Spleen (tissue), 11 donors: ENCODE measurements around the gene FOXJ2. TPM values are rescaled to one million over a fixed set of nuclear protein-coding genes. Genes with fewer than 3 reads are reported as not detected.

ENCODE experiments used
- DNase-seq: peaks from one replicate; pipeline ENCODE4 v3.0.0-alpha.2; 2020
- H3K27ac ChIP-seq, 8 donors: fragments of 200-600 bp; sonication (generic) in 7 of 8; 1 replicate in 4 of 8; 2 replicates in 4 of 8; pipeline versions ENCODE4 v1.5.0 to v1.8.0; 2016 to 2021; ENCODE audit warnings: inconsistent platforms in 4 of 8, mild to moderate bottlenecking in 4 of 8, moderate library complexity in 1 of 8
- H3K27me3 ChIP-seq, 7 donors: fragments of 200-600 bp; sonication (generic) in 6 of 7; replicated peaks in 1 of 7; 1 replicate in 4 of 7; 2 replicates in 3 of 7; pipeline versions ENCODE4 v1.5.0 to v1.8.0; 2016 to 2021; ENCODE audit warnings: inconsistent platforms in 3 of 7, mild to moderate bottlenecking in 1 of 7
- H3K36me3 ChIP-seq, 6 donors: fragments of 200-600 bp; sonication (generic) in 5 of 6; 1 replicate in 4 of 6; 2 replicates in 2 of 6; pipeline versions ENCODE4 v1.5.0 to v1.8.0; 2016 to 2021; ENCODE audit warnings: inconsistent platforms in 2 of 6
- H3K4me1 ChIP-seq, 6 donors: fragments of 200-600 bp; sonication (generic) in 5 of 6; 1 replicate in 3 of 6; 2 replicates in 3 of 6; pipeline versions ENCODE4 v1.5.0 to v1.8.0; 2016 to 2021; ENCODE audit warnings: inconsistent platforms in 3 of 6
- H3K4me3 ChIP-seq, 8 donors: fragments of 200-600 bp; sonication (generic) in 7 of 8; 1 replicate in 4 of 8; 2 replicates in 4 of 8; pipeline versions ENCODE4 v1.5.0 to v1.8.0; 2016 to 2021; ENCODE audit warnings: inconsistent platforms in 4 of 8, mild to moderate bottlenecking in 4 of 8, moderate library complexity in 2 of 8
- H3K9me3 ChIP-seq, 8 donors: fragments of 200-600 bp; sonication (generic) in 7 of 8; 1 replicate in 4 of 8; 2 replicates in 4 of 8; pipeline versions ENCODE4 v1.5.0 to v1.8.0; 2016 to 2021; ENCODE audit warnings: inconsistent platforms in 4 of 8
- POLR2A ChIP-seq, 3 donors: fragments of 450-650 bp; IDR thresholded peaks; one replicate each; pipeline ENCODE4 v1.5.1; 2017; ENCODE audit warnings: antibody characterized with exemption in 3 of 3, mild to moderate bottlenecking in 1 of 3
- POLR2AphosphoS5 ChIP-seq, 3 donors: sonication (generic); formaldehyde crosslinking; IDR thresholded peaks; one replicate each; pipeline ENCODE4 v1.5.1; 2017; ENCODE audit warnings: antibody characterized with exemption in 3 of 3
- WGBS, 5 donors: extraction: QIAGEN DNeasy Blood & Tissue Kit in 3 of 5; methylation state at CpG; one replicate each; pipeline versions ENCODE4 v1.1.5 to v1.1.7; 2013 to 2018; 5-methylcytosine and 5-hydroxymethylcytosine counted together
- intact Hi-C: fragments of 100-400 bp; cut with DNase I; formaldehyde crosslinking; loops from one replicate; pipeline ENCODE4 v1.15.0; 2023; ENCODE audit warnings: low total_unique reads
- polyA plus RNA-seq, 3 donors: library from polyadenylated mRNA; stranded (reverse); fragments of 200-250 nt; gene quantifications; one replicate each; pipeline ENCODE4 v1.2.1, GENCODE V29; 2013
- total RNA-seq, 7 donors: library from RNA; depleted of rRNA in 3 of 7; stranded (reverse); fragments of >200 nt in 3 of 7; fragmentation: NEBNext Ultra II Directional in 4 of 7; extraction: Animal tissue kit (Norgen Biotek cat#: 25700) in 4 of 7; gene quantifications; one replicate each; pipeline versions ENCODE4 v1.1.0 to v1.2.1, GENCODE V29; 2016 to 2021
- TF ChIP-seq, protein P1 (sequence below), 11 experiments: fragments of 200-600 bp in 7 of 11; fragments of 450-650 bp in 4 of 11; sonication (generic) in 4 of 11; IDR thresholded peaks in 8 of 11; conservative IDR thresholded peaks in 3 of 11; 1 replicate in 7 of 11; 2 replicates in 4 of 11; pipeline versions ENCODE4 v1.4.0 to v1.8.0; 2016 to 2021; ENCODE audit warnings: antibody characterized with exemption in 11 of 11, inconsistent platforms in 4 of 11, mild to moderate bottlenecking in 1 of 11
- donor health status: healthy with polysubstance abuse.
- donor health status: DM: no; HTN: no; CAD: no; lungs with moderate emphysema.
- donor health status: DM: no; HTN: no; CAD: no.
- donor health status: Bipolar disorder and iron deficiency.
- donor health status: healthy.
- donor health status: DM: no; HTN: no; CAD: no.
- donor health status: DM: yes; HTN: yes; CAD: no.

Gene FOXJ2
- total and polyA plus RNA-seq, 10 donors, result 3.7 to 20.9 (median 16.6) TPM

DNA sequence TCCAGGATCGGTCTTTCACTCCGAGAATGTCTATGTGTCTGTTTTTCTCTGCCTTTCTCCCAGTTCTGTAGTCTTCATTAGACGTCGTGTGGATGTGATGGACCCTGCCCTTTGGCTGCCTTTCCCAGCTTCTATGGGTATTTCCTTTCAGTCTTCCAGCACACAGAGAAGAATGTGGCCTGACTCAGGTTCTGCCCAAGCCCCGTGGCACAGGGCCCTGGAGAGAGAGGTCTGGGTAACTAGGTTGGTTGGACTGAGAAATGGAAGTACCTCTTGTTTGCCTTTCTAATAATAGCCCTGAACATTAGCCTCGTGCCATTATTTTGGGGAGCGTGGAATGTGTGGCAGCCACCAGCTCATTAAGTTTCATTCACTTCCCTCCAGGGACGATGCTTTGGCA lies 3.8 kb downstream of the FOXJ2 start:
- no peak for DNase-seq
- H3K4me3 ChIP-seq, result peak overlapping the region in 1 of 8 donors; percentile 0
- peak overlapping the region in 4 of 8 donors; percentile 30 to 96 (median 80) for H3K27ac ChIP-seq
- H3K27me3 ChIP-seq, result no peaks in the 10 kb centered on the region
- H3K36me3 ChIP-seq, result peaks cover 0 to 39% (median 18%) of the 10 kb centered on the region in 6 donors
- WGBS, 5 donors, result 79 to 89% (median 86%) methylated on average over 8 of the region's 8 CpGs
- intact Hi-C loops, result no loop called here
- no peak for TF ChIP-seq POLR2A (IDR thresholded peaks at IDR 0.05)
- TF ChIP-seq, protein P1, sequence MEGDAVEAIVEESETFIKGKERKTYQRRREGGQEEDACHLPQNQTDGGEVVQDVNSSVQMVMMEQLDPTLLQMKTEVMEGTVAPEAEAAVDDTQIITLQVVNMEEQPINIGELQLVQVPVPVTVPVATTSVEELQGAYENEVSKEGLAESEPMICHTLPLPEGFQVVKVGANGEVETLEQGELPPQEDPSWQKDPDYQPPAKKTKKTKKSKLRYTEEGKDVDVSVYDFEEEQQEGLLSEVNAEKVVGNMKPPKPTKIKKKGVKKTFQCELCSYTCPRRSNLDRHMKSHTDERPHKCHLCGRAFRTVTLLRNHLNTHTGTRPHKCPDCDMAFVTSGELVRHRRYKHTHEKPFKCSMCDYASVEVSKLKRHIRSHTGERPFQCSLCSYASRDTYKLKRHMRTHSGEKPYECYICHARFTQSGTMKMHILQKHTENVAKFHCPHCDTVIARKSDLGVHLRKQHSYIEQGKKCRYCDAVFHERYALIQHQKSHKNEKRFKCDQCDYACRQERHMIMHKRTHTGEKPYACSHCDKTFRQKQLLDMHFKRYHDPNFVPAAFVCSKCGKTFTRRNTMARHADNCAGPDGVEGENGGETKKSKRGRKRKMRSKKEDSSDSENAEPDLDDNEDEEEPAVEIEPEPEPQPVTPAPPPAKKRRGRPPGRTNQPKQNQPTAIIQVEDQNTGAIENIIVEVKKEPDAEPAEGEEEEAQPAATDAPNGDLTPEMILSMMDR (IDR thresholded peaks at IDR 0.05 in 8 of 11, conservative IDR thresholded peaks at IDR 0.05 in 3 of 11), result no peak
- TF ChIP-seq POLR2AphosphoS5 (IDR thresholded peaks at IDR 0.05), result no peak
- peaks cover 58 to 82% (median 74%) of the 10 kb centered on the region in 6 donors for H3K4me1 ChIP-seq
- H3K9me3 ChIP-seq, result no peaks in the 10 kb centered on the region

DNA sequence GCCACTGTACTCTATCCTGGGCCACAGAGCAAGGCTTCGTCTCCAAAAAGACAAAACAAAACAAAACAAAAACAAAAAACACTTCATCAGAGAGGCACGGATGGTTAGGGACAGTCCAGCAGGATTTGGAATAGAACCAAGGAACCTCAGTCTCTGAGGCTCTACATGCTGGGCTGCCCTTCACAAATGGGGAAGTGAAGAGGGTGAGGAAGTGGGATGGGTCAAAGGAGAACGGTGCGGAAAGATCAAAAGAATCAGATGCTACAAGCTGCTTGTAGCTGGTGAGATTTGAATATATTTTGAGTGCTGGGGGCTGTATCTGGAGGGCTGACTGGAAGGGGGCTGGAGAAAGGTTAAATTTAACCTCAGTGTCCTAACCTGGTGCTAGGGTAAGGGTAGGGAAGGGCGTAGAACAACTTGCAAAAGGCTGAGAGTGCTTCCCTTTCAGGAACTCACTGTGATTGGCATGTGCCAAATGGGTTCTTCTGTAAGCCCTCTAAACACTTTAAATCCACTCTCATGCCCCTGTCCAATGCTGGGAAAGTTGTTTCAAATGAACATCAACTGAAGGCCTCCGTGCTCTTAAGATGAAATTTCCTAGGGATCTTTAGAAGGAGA lies 4.6 kb downstream of the FOXJ2 start:
- no peaks in the 10 kb centered on the region for H3K27me3 ChIP-seq
- DNase-seq, result no peak
- peak overlapping the region in 7 of 8 donors; percentile 16 to 96 (median 46) for H3K27ac ChIP-seq
- peaks cover 58 to 74% (median 66%) of the 10 kb centered on the region in 6 donors for H3K4me1 ChIP-seq
- 9 to 38% (median 16%) methylated on average over 6 of the region's 6 CpGs for WGBS, 5 donors
- H3K36me3 ChIP-seq, result peaks cover 0 to 47% (median 26%) of the 10 kb centered on the region in 6 donors
- H3K9me3 ChIP-seq, result no peaks in the 10 kb centered on the region
- peak overlapping the region in 2 of 8 donors; percentile 0 to 55 for H3K4me3 ChIP-seq
- intact Hi-C loops, result no loop called here
- no peak for TF ChIP-seq POLR2A (IDR thresholded peaks at IDR 0.05)
- TF ChIP-seq, protein P1 (IDR thresholded peaks at IDR 0.05 in 8 of 11, conservative IDR thresholded peaks at IDR 0.05 in 3 of 11), result no peak
- TF ChIP-seq POLR2AphosphoS5 (IDR thresholded peaks at IDR 0.05), result no peak

DNA sequence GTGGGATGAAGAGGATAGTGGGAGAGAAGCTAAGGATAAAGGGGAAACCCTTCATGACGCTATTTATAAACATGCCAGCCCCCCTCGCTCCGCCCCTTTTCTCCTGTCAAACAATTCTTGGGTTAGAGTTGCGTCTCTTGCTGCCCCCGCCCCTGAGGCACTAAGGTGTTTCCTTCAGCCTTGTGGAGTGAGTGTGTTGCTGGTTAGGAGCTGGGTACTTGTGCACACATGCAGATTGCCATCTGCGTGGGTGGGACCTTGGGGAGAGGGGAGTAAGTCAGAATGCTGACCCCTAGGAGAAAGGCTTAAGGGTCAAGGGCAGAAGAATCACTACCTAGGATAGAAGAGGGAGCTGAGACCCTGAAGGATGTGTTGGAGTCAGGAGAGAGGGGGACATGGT lies 5.4 kb downstream of the FOXJ2 start:
- intact Hi-C loops, result no loop called here
- peaks cover 58 to 71% (median 65%) of the 10 kb centered on the region in 6 donors for H3K4me1 ChIP-seq
- WGBS, 5 donors, result 64 to 78% (median 76%) methylated on average over 6 of the region's 6 CpGs
- H3K36me3 ChIP-seq, result peaks cover 0 to 55% (median 34%) of the 10 kb centered on the region in 6 donors
- H3K27me3 ChIP-seq, result no peaks in the 10 kb centered on the region
- TF ChIP-seq POLR2A (IDR thresholded peaks at IDR 0.05), result no peak
- TF ChIP-seq POLR2AphosphoS5 (IDR thresholded peaks at IDR 0.05), result no peak
- TF ChIP-seq, protein P1 (IDR thresholded peaks at IDR 0.05 in 8 of 11, conservative IDR thresholded peaks at IDR 0.05 in 3 of 11), result no peak
- peak overlapping the region in 1 of 8 donors; percentile 55 for H3K4me3 ChIP-seq
- no peak for DNase-seq
- no peaks in the 10 kb centered on the region for H3K9me3 ChIP-seq
- H3K27ac ChIP-seq, result peak overlapping the region in 5 of 8 donors; percentile 27 to 96 (median 64)

DNA sequence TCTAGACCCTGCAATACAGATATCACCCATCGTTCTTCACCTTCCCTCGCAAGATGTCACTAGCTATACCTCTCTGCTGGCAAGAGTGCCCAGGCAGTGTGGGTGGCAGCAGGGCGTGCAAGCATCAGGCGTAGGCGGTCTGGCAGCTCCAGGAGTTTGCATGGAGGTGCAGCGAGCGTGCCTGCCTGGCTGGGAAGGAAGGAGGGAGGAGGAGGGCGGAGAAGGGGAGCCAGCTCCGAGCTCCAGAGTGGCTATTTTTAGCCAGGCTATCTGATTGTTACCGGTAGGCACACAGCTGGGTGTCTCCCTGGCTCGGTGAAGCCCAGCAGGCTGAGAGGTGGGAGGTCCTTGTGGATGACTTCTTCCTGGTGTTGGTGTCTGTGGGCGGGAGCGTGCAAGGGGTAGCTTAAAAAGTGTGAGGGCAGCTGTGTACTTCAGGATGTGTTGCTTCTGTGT lies 6.2 kb downstream of the FOXJ2 start:
- TF ChIP-seq POLR2AphosphoS5 (IDR thresholded peaks at IDR 0.05) (peak in 2 of 3 donors; percentile 31 to 59), POLR2A (IDR thresholded peaks at IDR 0.05) (no peak)
- TF ChIP-seq, protein P1 (IDR thresholded peaks at IDR 0.05 in 8 of 11, conservative IDR thresholded peaks at IDR 0.05 in 3 of 11), result no peak
- no peaks in the 10 kb centered on the region for H3K9me3 ChIP-seq
- no peaks in the 10 kb centered on the region for H3K27me3 ChIP-seq
- H3K4me1 ChIP-seq, result peaks cover 56 to 63% (median 59%) of the 10 kb centered on the region in 6 donors
- H3K27ac ChIP-seq, result peak overlapping the region in 5 of 8 donors; percentile 2 to 96 (median 32)
- peaks cover 2 to 62% (median 40%) of the 10 kb centered on the region in 6 donors for H3K36me3 ChIP-seq
- intact Hi-C loops, result no loop called here
- WGBS, 5 donors, result 27 to 37% (median 36%) methylated on average over 11 to 13 of the region's 13 CpGs
- no peak for DNase-seq
- H3K4me3 ChIP-seq, result peak overlapping the region in 4 of 8 donors; percentile 1 to 55 (median 16)
